HG03571 (cell line): ENCODE measurements around the gene DNAJC25.
A peak's percentile ranks its signal among the peaks of the same experiment; 100 is the strongest.

Experiments
- ATAC-seq: cut with Tn5 transposase; IDR thresholded peaks from one replicate; pipeline ENCODE4 v1.9.1; 2021; ENCODE audit not compliant: unreplicated experiment

DNAJC25 gene

DNA sequence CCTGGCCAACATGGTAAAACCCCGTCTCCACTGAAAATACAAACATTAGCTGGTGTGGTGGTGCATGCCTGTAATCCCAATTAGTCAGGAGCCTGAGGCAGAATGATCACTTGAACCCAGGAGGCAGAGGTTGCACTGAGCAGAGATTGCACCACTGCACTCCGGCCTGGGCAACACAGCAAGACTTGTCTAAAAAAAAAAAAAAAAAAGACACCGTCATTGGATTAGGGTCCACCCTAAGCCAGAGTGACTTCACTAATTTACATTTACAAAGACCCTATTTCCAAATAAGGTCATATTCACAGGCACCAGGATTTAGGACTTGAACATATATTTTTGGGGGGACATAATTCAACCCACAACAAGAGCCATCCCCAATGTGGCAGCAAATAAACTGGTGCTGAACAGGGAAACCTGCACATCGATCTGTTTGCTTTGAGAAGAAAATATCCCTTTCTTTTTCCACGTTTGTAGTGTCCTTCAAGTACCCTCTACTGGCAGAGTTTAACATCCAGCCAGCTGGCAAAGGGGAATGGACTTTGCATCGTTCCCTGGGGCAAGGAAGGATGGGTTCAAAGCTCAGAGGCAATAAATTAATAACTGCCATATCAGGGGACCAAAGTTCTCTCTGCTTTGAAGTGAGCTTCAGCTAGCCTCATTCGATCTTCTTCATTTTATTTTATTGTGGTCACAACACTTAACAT is 3.7 kb upstream of the DNAJC25 start:
- no peak for ATAC-seq

DNA sequence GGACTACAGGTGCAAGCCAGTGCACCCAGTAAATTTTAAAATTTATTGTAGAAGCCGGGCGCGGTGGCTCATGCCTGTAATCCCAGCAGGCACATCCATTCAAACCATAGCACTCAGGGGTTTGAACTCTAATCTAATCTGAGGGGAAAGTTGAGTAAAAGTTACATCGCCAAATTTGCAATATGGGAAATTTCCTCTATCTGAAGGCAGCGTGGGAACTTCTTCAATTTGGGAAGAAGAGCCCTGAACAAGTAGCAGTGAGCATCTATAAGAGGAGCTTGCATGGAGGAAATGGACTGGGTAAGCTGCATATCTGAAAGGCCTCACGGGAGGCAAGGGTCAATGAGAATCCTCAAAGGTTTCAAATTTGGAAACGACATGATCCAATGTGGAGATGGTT is 2.7 kb upstream of the DNAJC25 start:
- ATAC-seq: no peak

DNA sequence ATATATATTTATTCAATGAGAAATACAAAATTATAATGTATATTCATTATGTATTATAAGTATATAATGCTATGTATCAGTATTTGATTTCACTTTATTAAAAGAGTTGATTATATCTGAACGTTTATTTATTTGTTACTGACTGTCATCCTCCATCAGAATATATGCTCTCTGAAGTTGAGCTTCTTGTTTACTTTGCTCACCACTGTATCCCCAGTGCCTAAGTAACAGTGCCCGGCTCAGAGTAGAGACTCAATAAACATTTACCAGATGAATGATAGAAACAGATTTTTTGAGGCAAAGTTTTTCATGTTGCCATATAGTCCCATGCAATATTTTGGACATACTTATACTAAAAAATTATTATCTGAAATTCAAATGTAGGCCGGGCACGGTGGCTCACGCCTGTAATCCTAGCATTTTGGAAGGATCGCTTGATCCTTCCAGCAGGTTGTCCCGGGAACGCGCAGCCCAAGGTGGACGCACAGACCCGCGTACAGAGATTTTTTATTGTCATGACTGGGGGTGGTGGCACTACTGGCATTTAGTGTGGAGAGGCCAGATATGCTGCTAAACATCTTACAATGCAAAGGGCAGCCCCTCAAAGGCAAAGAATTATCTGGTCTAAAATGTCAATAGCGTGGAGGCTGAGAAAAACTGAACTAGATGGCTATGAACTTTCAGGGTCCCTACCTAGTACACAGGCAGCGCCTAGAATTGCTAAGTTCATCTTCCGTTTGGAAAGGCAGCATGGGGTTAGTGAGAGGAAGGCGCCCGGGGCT is 761 bp upstream of the DNAJC25 start:
- peak; percentile 13 for ATAC-seq

DNA sequence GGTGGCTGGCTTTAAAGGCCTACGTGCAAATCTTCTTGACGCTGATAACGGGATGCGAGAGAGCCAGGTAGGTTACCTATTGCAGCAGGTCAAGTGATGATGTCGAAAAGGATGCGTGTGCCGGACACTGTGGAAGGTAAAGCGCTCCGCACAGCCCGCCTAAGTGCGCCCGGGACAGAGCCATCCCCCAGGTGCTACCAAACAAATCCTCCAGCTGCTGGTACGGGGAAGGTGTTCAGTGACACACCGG is 245 bp upstream of the DNAJC25 start:
- no peak for ATAC-seq

DNA sequence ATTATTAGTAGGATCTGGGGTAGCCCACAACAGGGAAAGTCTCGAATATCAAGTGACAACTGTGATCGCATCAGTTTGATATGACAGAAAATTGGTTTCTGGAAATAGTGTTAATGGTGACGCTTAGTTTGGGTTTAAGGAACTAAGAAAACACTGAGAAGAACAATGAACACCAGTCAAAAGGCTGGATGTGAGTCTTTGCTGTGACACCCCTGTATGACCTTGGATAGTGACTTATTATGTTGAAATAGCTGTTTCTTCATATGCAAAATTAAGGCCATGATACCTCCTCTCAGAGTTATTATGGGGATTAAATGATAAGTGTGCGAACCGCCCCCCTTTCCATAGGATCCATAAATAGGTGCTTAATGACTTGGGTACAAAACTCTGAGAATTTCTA is 926 bp downstream of the DNAJC25 start:
- ATAC-seq: no peak

- no peak for ATAC-seq
Observed at GRCh38 chr9:111632695-111633388, 1.7 kb downstream of the DNAJC25 start.

GRCh38 chr9:111633389-111633736 is 2.2 kb downstream of the DNAJC25 start:
- ATAC-seq: no peak

GRCh38 chr9:111634860-111635259 is 3.7 kb downstream of the DNAJC25 start:
- ATAC-seq: no peak

- no peak for ATAC-seq
Observed at GRCh38 chr9:111637421-111637950, 6.4 kb downstream of the DNAJC25 start.

DNA sequence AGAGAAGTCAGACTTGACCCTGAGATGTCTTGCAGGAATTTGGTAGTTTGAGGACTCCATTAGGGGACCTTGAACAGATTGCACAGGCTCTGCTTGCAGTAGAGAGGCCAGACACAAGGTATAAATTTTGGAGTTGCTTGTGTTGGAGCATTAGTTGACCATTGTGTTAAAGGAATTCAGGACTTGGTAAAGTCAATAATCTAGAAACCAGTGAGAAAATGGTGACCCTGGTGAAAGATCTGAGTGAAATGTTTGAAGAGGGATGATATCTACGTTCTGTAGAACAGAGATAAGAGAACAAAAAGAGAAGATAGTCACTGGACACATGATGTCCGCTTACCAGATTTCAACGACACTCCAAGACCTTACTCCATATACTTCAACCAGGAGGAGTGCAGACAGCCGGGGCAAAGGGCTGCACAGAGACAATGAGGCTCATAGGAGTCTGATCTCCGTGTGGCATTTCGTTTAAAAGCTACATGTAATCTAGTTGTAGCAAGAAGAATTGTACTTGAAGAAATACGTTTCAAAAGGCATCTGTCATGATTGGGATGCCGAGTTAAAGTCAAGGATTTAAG is 13.2 kb downstream of the DNAJC25 start:
- no peak for ATAC-seq

- ATAC-seq: no peak
Observed at GRCh38 chr9:111645806-111646205, 14.7 kb downstream of the DNAJC25 start.

DNA sequence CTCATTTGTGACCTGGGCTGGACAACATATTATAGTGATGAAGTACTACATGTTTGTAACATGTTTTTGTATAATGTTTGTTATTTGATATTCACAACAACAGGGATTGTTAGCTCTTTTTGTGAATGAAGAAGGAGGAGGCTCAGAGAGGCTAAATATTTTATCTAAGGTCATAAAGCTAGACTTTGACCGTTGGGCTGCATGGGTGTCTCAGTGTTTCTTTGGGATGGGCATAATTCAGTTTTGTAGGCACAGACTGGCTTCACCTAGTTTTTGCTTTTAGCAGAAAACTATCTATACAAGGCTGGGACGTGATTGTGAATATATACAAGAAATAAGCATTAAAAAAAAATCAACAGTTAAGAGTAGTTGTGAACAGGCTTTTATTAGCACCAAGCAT is 15.3 kb downstream of the DNAJC25 start:
- no peak for ATAC-seq

- ATAC-seq: no peak
Observed at GRCh38 chr9:111648066-111648465, 16.9 kb downstream of the DNAJC25 start.

DNA sequence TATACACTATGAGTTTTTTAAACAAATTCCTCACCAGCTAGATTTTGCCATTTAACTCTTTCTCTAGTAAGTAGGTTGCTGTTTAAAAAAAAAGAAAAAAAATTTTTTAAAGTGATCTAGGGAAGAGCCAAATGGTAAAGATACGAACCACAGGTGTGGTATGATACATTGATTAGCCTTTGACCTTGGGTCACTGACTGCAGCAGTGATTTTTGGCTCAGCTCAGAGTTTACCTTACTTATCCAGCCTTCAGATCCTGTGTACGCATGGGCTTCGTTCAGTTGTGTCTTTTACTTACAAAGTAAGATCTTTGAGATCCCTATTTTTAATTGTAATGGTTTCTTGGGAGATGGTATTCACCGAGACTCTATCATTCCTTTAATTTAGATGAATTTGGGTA is 17.9 kb downstream of the DNAJC25 start:
- no peak for ATAC-seq

DNA sequence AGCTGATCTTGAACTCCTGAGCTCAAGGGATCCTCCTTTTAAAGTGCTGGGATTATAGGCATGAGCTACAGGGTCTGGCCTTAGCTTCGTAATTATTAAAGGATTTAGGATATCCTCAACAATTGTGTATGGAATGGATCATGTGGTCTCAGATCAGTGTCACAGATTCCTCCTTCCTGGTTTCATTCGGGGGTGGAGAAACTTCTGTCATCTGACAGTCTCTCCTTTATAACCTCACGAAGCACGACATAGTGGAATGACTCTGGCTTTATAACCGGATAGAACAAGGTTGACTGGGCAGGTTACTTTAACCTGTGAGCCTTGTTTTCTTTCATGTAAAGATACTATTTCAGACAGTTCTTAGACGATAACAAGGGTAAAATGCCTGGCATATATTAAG is 25.9 kb downstream of the DNAJC25 start:
- ATAC-seq: no peak

- no peak for ATAC-seq
Observed at GRCh38 chr9:111658943-111659342, 27.8 kb downstream of the DNAJC25 start.

DNA sequence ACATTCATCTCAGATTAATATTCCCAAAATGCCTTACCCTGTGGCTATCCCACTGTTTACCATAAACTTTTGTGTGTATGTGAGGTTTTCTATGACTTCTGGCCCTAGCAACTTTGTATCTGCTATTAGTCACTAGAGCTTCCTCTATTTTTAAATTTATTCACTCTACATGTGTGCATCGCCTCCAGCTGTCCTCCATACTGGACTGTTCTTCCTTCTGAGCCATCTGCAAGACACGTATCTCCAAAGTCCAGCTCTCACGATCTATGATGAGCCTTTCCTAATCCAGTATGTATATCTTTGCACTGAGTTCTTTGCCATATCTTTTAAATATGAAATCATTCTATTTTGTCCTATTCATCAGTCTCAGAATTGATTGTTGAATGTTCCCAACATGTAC is 28.6 kb downstream of the DNAJC25 start:
- ATAC-seq: no peak

GRCh38 chr9:111661150-111661801 is 30.1 kb downstream of the DNAJC25 start, which contains the start of gene GNG10:
GNG10 (plus strand) TSS chr9:111661605; CDS start chr9:111661635, 30 bp downstream.
- ATAC-seq: peak; percentile 78

DNA sequence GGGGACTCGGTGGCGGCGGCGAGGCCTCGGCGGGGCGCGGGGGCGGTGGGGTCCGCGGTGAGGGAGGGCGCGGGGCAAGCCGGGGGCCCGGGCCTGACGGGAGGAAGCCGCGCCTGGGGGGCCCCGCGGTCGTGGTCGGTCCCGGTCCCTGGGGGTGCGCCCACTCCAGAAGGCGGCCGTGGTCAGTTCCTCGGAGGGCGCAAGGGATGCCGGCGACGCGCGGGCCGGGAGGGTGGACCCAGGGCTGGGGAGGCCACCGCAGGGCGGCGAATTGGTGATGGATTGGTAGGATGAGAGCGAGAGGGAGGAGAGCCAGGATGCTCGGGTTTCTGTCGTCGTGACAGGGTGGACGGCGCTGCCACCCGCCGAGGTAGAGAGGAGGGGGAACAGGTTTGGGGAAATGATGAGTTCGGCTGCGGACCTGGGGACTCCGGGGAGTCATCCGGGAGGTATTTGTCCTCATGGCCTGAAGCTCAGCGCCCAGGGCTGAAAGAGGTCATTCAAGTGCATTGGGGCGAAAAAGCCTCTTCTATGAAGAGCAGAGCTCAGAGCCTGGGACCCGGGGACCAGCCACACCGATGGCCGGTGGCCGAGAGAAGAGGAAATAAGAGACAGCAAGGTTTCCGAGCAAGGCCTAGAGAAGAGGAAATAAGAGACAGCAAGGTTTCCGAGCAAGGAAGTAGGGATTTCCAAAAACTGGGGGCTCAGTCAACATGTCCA is 30.8 kb downstream of the DNAJC25 start:
- ATAC-seq: peak; percentile 36

DNA sequence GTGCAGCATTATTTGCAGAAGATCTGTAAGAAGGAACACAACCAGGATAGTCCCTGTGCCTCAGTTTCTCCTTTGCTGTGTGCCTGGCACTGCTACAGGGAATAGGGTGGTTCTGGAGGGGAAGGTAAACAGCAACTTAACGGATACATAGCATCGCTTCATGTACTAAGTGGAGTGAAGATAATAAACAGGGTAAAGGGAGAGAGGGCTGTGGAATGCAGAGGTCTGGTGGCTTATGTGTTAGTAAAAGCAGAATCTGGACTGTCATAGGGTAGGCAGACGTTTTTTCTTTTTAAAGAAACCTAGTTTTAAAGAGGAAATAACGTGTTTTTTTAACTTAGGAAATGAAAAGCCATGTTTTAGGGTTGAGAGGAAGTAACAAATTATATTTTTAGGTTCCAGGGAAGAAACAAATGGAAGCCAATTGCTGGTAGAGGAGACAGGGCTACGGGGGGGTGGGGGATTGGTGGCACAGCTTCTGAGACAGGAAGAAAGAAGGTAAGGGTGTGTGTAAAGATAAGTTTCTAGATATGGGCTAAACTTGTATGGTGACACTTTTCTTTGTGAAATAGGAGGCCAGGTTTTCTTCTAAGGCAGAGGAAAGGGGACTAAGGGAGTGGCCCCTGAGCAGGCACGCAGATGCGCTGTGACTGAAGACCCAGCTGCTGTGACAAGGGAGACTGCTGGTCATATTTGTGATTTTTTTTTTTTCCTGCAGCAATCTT is 31.6 kb downstream of the DNAJC25 start:
- no peak for ATAC-seq
